ENCODE results near the gene TMEM81.

DNA sequence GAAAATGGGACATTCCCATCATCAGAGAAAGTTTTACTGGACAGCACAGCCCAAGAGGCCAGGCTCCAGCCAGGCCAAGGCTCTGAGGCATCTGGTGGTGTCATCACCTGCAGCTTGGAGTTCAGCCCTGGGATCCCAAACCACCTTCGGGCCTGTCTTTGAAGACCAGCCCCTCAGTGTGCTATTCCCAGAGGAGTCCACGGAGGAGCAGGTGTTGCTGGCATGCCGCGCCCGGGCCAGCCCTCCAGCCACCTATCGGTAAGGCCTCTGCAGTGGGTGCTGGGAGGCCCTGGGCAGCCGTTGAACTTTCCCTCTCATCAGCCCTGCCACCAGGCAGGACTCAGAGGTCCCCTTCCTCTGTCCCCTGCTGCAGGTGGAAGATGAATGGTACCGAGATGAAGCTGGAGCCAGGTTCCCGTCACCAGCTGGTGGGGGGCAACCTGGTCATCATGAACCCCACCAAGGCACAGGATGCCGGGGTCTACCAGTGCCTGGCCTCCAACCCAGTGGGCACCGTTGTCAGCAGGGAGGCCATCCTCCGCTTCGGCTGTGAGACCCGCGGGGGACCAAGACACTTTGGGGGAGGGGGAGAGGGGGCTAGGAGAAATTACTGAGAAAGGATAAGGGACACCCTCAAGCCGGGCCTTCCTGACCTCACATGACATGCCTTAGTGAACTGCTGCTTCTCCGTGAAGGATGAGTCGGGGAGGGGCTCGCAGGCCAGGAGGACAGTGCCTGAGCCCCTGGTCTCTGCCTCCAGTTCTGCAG is 26.3 kb downstream of the TMEM81 start:
- TF ChIP-seq, protein P1, sequence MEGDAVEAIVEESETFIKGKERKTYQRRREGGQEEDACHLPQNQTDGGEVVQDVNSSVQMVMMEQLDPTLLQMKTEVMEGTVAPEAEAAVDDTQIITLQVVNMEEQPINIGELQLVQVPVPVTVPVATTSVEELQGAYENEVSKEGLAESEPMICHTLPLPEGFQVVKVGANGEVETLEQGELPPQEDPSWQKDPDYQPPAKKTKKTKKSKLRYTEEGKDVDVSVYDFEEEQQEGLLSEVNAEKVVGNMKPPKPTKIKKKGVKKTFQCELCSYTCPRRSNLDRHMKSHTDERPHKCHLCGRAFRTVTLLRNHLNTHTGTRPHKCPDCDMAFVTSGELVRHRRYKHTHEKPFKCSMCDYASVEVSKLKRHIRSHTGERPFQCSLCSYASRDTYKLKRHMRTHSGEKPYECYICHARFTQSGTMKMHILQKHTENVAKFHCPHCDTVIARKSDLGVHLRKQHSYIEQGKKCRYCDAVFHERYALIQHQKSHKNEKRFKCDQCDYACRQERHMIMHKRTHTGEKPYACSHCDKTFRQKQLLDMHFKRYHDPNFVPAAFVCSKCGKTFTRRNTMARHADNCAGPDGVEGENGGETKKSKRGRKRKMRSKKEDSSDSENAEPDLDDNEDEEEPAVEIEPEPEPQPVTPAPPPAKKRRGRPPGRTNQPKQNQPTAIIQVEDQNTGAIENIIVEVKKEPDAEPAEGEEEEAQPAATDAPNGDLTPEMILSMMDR (IDR thresholded peaks at IDR 0.05; ENCODE audit: insufficient read depth, low read length), result no peak
- TF ChIP-seq, protein P2, sequence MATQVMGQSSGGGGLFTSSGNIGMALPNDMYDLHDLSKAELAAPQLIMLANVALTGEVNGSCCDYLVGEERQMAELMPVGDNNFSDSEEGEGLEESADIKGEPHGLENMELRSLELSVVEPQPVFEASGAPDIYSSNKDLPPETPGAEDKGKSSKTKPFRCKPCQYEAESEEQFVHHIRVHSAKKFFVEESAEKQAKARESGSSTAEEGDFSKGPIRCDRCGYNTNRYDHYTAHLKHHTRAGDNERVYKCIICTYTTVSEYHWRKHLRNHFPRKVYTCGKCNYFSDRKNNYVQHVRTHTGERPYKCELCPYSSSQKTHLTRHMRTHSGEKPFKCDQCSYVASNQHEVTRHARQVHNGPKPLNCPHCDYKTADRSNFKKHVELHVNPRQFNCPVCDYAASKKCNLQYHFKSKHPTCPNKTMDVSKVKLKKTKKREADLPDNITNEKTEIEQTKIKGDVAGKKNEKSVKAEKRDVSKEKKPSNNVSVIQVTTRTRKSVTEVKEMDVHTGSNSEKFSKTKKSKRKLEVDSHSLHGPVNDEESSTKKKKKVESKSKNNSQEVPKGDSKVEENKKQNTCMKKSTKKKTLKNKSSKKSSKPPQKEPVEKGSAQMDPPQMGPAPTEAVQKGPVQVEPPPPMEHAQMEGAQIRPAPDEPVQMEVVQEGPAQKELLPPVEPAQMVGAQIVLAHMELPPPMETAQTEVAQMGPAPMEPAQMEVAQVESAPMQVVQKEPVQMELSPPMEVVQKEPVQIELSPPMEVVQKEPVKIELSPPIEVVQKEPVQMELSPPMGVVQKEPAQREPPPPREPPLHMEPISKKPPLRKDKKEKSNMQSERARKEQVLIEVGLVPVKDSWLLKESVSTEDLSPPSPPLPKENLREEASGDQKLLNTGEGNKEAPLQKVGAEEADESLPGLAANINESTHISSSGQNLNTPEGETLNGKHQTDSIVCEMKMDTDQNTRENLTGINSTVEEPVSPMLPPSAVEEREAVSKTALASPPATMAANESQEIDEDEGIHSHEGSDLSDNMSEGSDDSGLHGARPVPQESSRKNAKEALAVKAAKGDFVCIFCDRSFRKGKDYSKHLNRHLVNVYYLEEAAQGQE (IDR thresholded peaks at IDR 0.05; ENCODE audit: insufficient replicate concordance, low read depth), result no peak
- no peak for TF ChIP-seq SPI1 (IDR thresholded peaks at IDR 0.05; ENCODE audit: borderline replicate concordance, low read depth)

Data from HL-60 (cell line).